HEK293 (cell line): ENCODE data around the gene EIF2D.
A peak's percentile ranks its signal among the peaks of the same experiment; 100 is the strongest.

Experiments
- CTCF ChIA-PET: fragments of 350-600 bp; formaldehyde crosslinking; extraction: SDS; loops from one replicate; lab custom pipeline; 2021; ENCODE audit warnings: antibody characterized with exemption; lab: Yijun Ruan, JAX
- POLR2A ChIA-PET: fragments of 300-600 bp; formaldehyde crosslinking; extraction: SDS; loops from one replicate; lab custom pipeline; 2020; ENCODE audit warnings: antibody characterized with exemption, inconsistent platforms; lab: Yijun Ruan, JAX
- H3K27ac ChIP-seq: fragments of 200-500 bp; sonication (Bioruptor generic); 2 replicates; pipeline ENCODE4 v1.5.1; 2014; ENCODE audit warnings: low read depth, low read length, control low read depth, inconsistent platforms; ENCODE audit errors: extremely low read depth
- H3K36me3 ChIP-seq, 2 experiments: fragments of 200-500 bp in 1 of 2; sonication (Bioruptor generic) in 1 of 2; 1 replicate in 1 of 2; 2 replicates in 1 of 2; pipeline ENCODE4 v1.5.1; 2014 to 2017; ENCODE audit warnings: inconsistent platforms in 2 of 2, low read length in 2 of 2; ENCODE audit not compliant: control insufficient read depth in 2 of 2, insufficient read depth in 1 of 2
- H3K4me1 ChIP-seq: fragments of 200-500 bp; sonication (Bioruptor generic); 2 replicates; pipeline ENCODE4 v1.5.1; 2014; ENCODE audit warnings: mild to moderate bottlenecking, low read length, inconsistent platforms; ENCODE audit not compliant: control insufficient read depth, insufficient read depth
- H3K4me3 ChIP-seq: 2 replicates; pipeline ENCODE4 v1.5.1; 2011; ENCODE audit warnings: low read depth, mild to moderate bottlenecking, control low read depth, low read length, moderate library complexity
- H3K9me3 ChIP-seq: fragments of 200-500 bp; sonication (Bioruptor generic); 2 replicates; pipeline ENCODE4 v1.5.1; 2014; ENCODE audit warnings: low read depth, low read length, inconsistent platforms; ENCODE audit not compliant: control insufficient read depth, insufficient read depth
- EGR2 ChIP-seq: fragments of 450-650 bp; formaldehyde crosslinking; IDR thresholded peaks from 2 replicates; pipeline ENCODE4 v1.5.1; 2016; ENCODE audit warnings: low read depth, missing biosample characterization, missing genetic modification characterization
- MYNN ChIP-seq: fragments of 450-650 bp; formaldehyde crosslinking; IDR thresholded peaks from 2 replicates; pipeline ENCODE4 v1.5.1; 2016; ENCODE audit warnings: missing biosample characterization, missing genetic modification characterization, borderline replicate concordance
- MZF1 ChIP-seq: fragments of 450-650 bp; formaldehyde crosslinking; IDR thresholded peaks from 2 replicates; pipeline ENCODE4 v1.5.1; 2017; ENCODE audit warnings: missing biosample characterization, missing genetic modification characterization, borderline replicate concordance
- OSR2 ChIP-seq: fragments of 450-650 bp; formaldehyde crosslinking; IDR thresholded peaks from 2 replicates; pipeline ENCODE4 v1.5.1; 2016; ENCODE audit warnings: missing biosample characterization, missing genetic modification characterization
- PRDM1 ChIP-seq: fragments of 450-650 bp; formaldehyde crosslinking; IDR thresholded peaks from 2 replicates; pipeline ENCODE4; 2016; ENCODE audit warnings: missing biosample characterization, missing genetic modification characterization
- PRDM4 ChIP-seq: fragments of 450-650 bp; formaldehyde crosslinking; IDR thresholded peaks from 2 replicates; pipeline ENCODE4 v1.5.1; 2017; ENCODE audit warnings: missing biosample characterization, missing genetic modification characterization
- REST ChIP-seq: fragments of 450-650 bp; formaldehyde crosslinking; IDR thresholded peaks from 2 replicates; pipeline ENCODE4 v1.5.1; 2016; ENCODE audit warnings: missing biosample characterization, missing genetic modification characterization
- TCF7L2 ChIP-seq: IDR thresholded peaks from 2 replicates; pipeline ENCODE4 v1.6.1; 2011; ENCODE audit warnings: low read depth, mild to moderate bottlenecking, inconsistent platforms, low read length, moderate library complexity, borderline replicate concordance
- ZBTB17 ChIP-seq: fragments of 450-650 bp; formaldehyde crosslinking; IDR thresholded peaks from 2 replicates; pipeline ENCODE4 v1.5.1; 2016; ENCODE audit warnings: missing biosample characterization, missing genetic modification characterization
- ZBTB48 ChIP-seq: fragments of 450-650 bp; formaldehyde crosslinking; IDR thresholded peaks from 2 replicates; pipeline ENCODE4 v1.5.1; 2016; ENCODE audit warnings: missing biosample characterization, missing genetic modification characterization
- ZFP41 ChIP-seq: fragments of 450-650 bp; formaldehyde crosslinking; IDR thresholded peaks from 2 replicates; pipeline ENCODE4 v1.5.1; 2016; ENCODE audit warnings: missing biosample characterization, missing genetic modification characterization, borderline replicate concordance
- ZNF175 ChIP-seq: fragments of 450-650 bp; formaldehyde crosslinking; IDR thresholded peaks from 2 replicates; pipeline ENCODE4 v1.5.1; 2016; ENCODE audit warnings: missing biosample characterization, missing genetic modification characterization
- ZNF24 ChIP-seq: fragments of 450-650 bp; formaldehyde crosslinking; IDR thresholded peaks from 2 replicates; pipeline ENCODE4 v1.5.1; 2016; ENCODE audit warnings: missing biosample characterization, missing genetic modification characterization
- ZNF324 ChIP-seq: fragments of 450-650 bp; formaldehyde crosslinking; IDR thresholded peaks from 2 replicates; pipeline ENCODE4 v1.5.1; 2016; ENCODE audit warnings: missing biosample characterization, missing genetic modification characterization
- ZNF529 ChIP-seq: fragments of 450-650 bp; formaldehyde crosslinking; IDR thresholded peaks from 2 replicates; pipeline ENCODE4 v1.5.1; 2017; ENCODE audit warnings: missing genetic modification characterization, missing biosample characterization; ENCODE audit not compliant: insufficient replicate concordance
- ZNF530 ChIP-seq: fragments of 450-650 bp; formaldehyde crosslinking; IDR thresholded peaks from 2 replicates; pipeline ENCODE4 v1.5.1; 2016; ENCODE audit warnings: low read depth, missing biosample characterization, missing genetic modification characterization
- ZNF664 ChIP-seq: fragments of 450-650 bp; formaldehyde crosslinking; IDR thresholded peaks from 2 replicates; pipeline ENCODE4 v1.5.1; 2016; ENCODE audit warnings: missing biosample characterization, missing genetic modification characterization
- ZNF677 ChIP-seq: fragments of 450-650 bp; IDR thresholded peaks from 2 replicates; pipeline ENCODE4 v1.5.0; 2018; ENCODE audit warnings: missing biosample characterization, mild to moderate bottlenecking, missing genetic modification characterization, moderate library complexity
- ZNF692 ChIP-seq: fragments of 450-650 bp; formaldehyde crosslinking; IDR thresholded peaks from 2 replicates; pipeline ENCODE4 v1.5.1; 2016; ENCODE audit warnings: missing biosample characterization, missing genetic modification characterization
- ZNF777 ChIP-seq: fragments of 450-650 bp; formaldehyde crosslinking; IDR thresholded peaks from 2 replicates; pipeline ENCODE4 v1.5.1; 2017; ENCODE audit warnings: missing biosample characterization, missing genetic modification characterization, borderline replicate concordance
- ZNF785 ChIP-seq: fragments of 450-650 bp; formaldehyde crosslinking; IDR thresholded peaks from 2 replicates; pipeline ENCODE4 v1.5.1; 2016; ENCODE audit warnings: missing biosample characterization, missing genetic modification characterization
- ZSCAN16 ChIP-seq: fragments of 450-650 bp; formaldehyde crosslinking; IDR thresholded peaks from 2 replicates; pipeline ENCODE4 v1.5.1; 2016; ENCODE audit warnings: missing biosample characterization, missing genetic modification characterization

Gene EIF2D

GRCh38 chr1:206651958-206652890 is 40.0 kb upstream of the EIF2D start:
- ChIA-PET CTCF (interaction anchor here (9.5 to 25.1 kb wide), 2 partner anchors 12 to 22 kb away, joined by 77 to 380 read pairs; partner anchors contain the start of gene DYRK3), POLR2A (no interaction called here)
- peaks cover 8% of the 10 kb centered on the region for H3K4me1 ChIP-seq

GRCh38 chr1:206651014-206651413 is 38.7 kb upstream of the EIF2D start:
- CTCF ChIA-PET = interaction anchor here (4.7 to 25.1 kb wide), 3 partner anchors 7 to 21 kb away, joined by 30 to 380 read pairs (median 77); partner anchors contain the start of gene DYRK3
- Histone ChIP-seq H3K9me3 (no peaks in the 10 kb centered on the region), H3K4me3 (no peak overlapping the region), H3K36me3 (peaks cover 0 to 41% of the 10 kb centered on the region in 2 experiments; a peak in 2 of 3 replicates), H3K27ac (no peak overlapping the region), H3K4me1 (peaks cover 8% of the 10 kb centered on the region)
- POLR2A ChIA-PET = no interaction called here
- TF ChIP-seq PRDM4 (tag by site-specific recombination) (peak; percentile 69), ZFP41 (tag by site-specific recombination) (no peak), EGR2 (tag by site-specific recombination) (no peak)

More at GRCh38 chr1:206651958-206652890, 40.0 kb upstream of the EIF2D start:
- H3K4me3 ChIP-seq = no peak overlapping the region
- peaks cover 0 to 36% of the 10 kb centered on the region in 2 experiments; a peak in 1 of 3 replicates for H3K36me3 ChIP-seq
- no peak overlapping the region for H3K27ac ChIP-seq
- TF ChIP-seq ZNF664 (tag by site-specific recombination) (no peak), OSR2 (peak; percentile 51; the same call in 1 of the 2 replicates), ZSCAN16 (no peak), ZBTB48 (tag by site-specific recombination) (peak; percentile 61; the same call in 1 of the 2 replicates), ZNF677 (tag by site-specific recombination) (no peak), PRDM1 (tag by site-specific recombination) (no peak), MYNN (tag by site-specific recombination) (no peak), ZNF530 (no peak), ZBTB17 (tag by site-specific recombination) (peak; percentile 37; the same call in 1 of the 2 replicates), MZF1 (tag by site-specific recombination) (peak; percentile 55; the same call in 1 of the 2 replicates)
- no peaks in the 10 kb centered on the region for H3K9me3 ChIP-seq

- CTCF ChIA-PET = interaction anchor here (0.9 to 25.1 kb wide), 5 partner anchors 9 to 334 kb away, joined by 3 to 380 read pairs (median 30); partner anchors contain the start of gene DYRK3
- H3K9me3 ChIP-seq = no peaks in the 10 kb centered on the region
- POLR2A ChIA-PET = no interaction called here
- no peak overlapping the region for H3K27ac ChIP-seq
- H3K36me3 ChIP-seq = peaks cover 0 to 41% of the 10 kb centered on the region in 2 experiments; a peak in 2 of 3 replicates
- no peaks in the 10 kb centered on the region for H3K4me1 ChIP-seq
- no peak overlapping the region for H3K4me3 ChIP-seq
- no peak for TF ChIP-seq ZNF24
- no peak for TF ChIP-seq MYNN (tag by site-specific recombination)
- TF ChIP-seq ZNF175 (tag by site-specific recombination) = no peak
- TF ChIP-seq ZNF785 = no peak
- TF ChIP-seq ZNF692 (tag by site-specific recombination) = no peak
- TF ChIP-seq ZNF530 = no peak
- no peak for TF ChIP-seq ZNF529 (tag by site-specific recombination)
- no peak for TF ChIP-seq REST (tag by site-specific recombination)
- no peak for TF ChIP-seq ZNF324 (tag by site-specific recombination)
- no peak for TF ChIP-seq ZNF777 (tag by site-specific recombination)
- TF ChIP-seq TCF7L2 = no peak
Measured at GRCh38 chr1:206649261-206649921, 37.1 kb upstream of the EIF2D start.
